Measurements from ENCODE around the gene GALNT9.
"Not testable (repeated sequence)": the region's sequence is repeated elsewhere in the genome, so short reads cannot be mapped to it uniquely, and the experiment has no call there.

GALNT9 gene

DNA sequence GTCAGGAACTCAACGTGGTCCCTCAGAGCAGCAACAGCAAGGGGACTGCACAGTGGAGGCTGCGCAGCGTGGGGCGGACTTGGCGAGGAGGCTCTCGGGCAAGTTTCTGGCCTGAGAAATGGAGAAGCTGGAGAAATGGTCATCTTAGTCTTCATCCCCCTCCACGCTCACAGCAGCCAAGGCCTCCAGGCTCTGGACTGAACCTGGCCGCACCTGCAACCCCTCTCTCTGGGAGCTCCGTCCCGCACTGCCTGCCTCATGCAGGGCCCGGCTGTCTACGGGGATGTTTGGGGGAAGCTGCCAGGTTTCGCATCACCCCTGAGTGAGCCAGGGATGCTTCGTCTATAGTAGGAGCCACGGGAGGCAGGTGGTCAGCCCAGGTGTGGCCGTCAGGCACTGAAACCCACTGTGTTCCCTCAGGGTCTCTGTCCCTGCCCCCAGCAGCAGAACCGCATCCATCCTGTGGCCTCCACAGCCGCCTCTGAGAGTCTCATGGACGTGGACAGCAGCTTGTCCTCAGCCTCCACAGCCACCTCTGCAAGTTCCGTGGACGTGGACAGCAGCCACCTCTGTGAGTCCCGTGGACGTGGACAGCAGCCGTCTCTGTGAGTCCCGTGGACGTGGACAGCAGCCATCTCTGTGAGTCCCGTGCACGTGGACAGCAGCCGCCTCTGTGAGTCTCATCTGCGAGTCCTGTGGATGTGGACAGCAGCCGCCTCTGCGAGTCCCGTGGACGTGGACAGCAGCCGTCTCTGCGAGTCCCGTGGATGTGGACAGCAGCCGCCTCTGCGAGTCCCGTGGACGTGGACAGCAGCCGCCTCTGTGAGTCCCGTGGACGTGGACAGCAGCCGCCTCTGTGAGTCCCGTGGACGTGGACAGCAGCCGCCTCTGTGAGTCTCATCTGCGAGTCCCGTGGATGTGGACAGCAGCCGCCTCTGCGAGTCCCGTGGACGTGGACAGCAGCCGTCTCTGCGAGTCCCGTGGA lies 29.1 kb upstream of the GALNT9 start:
- not testable (repeated sequence) for DNase-seq

DNA sequence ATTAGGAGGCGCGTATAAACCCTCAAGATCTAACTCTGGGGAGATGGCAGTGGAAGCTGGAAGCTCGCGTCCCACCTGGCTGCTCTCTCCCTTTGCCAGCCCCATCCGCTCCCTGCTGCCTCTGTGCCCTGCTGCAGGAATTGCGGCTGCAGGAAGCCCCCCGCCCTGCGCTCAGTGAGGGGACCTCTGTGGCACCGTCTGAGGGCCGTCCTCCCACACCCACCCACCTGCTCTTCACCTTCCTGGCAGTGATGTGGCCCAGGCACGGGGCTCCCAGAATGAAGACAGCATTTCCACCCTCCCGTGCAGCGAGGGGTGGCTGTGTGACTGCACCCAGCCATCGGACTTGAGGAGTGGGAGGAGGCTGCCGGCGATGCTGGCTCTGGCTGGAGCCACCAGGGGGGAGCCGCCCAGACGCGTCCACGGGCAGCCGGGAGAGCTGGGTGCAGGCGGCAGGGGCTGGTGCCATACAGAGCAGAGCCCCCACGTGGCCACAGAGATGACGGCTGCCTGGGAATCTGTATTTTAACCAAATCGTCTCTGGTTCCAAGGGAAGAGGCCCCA lies 28.3 kb upstream of the GALNT9 start:
- no peak for DNase-seq

DNA sequence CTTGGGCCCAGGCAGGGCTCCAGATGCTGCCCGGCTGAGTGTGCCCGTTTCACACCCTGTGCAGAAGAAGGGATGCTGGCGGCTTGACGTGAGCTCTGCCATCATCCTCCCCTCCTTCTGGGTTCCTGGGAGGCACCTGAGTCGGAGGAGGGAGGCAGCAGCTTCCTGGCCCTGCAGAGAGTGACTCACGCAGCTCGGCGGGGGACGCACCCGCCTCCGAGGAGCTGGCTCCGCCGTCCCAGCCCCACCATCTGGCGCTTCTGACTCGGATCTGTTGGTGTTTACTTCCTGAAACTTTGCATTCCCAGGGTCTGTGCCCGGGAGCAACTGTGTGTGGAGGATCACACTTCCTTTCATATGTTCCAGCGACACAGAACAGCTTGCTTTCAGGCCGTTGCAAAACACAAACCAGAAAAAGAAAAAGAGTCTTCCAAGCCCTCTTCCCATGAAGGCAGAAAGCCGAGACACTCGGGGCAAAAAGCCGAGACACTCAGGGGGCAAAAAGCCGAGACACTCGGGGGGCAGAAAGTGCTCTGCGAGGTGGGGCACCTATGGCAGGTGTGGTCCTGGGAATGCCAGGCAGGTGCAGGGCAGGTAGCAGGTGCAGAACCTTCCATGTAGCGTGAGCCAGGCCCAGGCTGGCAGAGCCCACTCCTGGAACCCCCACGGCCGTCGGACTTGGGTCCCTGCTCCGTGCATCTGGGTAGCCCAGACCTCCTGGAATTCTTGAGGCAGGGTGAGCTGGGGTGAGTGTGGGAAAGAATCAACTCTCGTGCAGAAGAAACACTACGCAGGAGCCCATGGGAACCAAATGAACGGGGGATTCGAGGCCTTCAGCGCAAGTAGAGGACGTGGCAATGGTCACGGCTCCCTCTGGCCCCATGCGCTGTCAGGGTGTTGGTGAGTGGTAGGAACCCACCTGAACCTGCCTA lies 27.6 kb upstream of the GALNT9 start:
- DNase-seq: no peak

DNA sequence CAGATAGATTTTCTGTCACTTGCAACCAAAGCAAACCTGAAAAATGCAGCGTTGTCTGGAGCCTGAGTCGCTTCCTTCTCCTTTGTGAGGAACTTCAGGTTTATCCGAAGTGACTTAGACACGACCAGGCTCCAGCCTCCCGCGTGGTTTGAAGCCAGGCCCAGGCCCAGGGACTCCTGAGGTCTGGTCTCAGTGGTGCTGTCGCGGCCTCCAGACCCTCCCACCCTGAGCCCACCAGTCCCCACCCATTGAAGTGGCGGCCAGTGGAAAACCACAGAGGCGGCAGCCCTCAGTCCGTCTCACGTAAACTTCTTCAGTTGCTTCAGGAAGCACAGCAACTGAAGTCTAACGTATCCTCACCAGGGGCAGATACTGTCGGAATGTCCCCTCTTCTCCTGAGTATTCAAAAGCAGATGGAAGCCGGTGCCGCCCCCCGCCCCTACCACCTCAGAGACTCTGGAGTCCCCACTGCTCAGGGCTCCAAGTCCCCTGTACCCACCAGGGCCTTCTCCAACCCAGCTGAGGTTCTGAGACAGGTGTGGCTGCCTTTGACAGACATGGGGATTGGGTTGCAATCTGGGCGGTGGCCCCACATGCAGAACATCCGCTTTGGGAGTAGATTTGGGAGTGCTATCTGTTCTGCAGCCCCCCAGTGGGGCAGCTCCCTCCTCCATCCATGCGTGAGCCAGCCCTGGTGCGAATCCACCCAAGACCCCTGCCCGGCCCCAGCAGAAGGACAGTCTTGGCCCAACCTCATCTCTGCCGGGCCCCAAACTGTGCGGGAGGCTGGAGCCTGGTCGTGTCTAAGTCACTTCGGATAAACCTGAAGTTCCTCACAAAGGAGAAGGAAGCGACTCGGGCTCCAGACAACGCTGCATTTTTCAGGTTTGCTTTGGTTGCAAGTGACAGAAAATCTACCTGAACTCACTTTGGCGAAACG lies 26.6 kb upstream of the GALNT9 start:
- DNase-seq: no peak

DNA sequence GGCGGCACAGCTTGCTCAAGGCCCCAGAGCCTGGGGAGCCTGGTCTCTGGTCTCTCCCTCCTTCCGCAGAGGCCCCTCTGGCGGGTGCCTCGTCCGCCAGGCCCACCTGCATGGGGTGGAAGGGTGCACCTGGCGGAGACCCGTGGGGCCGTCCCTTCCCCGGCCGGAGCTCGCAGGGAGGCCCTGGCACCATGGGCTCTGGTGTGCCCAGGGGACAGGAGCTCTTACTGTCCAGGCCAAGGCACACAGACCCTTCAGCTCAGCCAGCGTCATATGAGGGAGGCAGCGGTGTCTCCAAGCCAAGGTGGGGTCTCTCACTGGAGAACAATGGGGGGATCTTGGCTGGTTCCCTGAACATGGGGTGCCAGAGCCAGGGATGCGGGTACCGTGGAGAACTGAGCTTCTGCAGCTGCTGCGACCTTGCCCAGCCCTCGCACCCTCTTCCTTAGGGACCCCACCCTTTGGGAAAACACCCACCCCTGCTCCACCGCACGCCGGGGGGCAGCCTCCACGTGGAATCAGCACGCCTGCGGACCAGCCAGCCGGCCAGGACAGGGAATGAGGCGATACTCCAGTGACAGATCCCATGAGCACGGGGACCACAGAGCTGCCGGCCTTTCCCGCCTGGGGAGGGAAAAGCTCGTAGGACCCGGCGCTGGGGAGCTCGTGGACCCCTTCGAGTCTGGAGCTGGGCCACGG lies 25.7 kb upstream of the GALNT9 start:
- no peak for DNase-seq

DNA sequence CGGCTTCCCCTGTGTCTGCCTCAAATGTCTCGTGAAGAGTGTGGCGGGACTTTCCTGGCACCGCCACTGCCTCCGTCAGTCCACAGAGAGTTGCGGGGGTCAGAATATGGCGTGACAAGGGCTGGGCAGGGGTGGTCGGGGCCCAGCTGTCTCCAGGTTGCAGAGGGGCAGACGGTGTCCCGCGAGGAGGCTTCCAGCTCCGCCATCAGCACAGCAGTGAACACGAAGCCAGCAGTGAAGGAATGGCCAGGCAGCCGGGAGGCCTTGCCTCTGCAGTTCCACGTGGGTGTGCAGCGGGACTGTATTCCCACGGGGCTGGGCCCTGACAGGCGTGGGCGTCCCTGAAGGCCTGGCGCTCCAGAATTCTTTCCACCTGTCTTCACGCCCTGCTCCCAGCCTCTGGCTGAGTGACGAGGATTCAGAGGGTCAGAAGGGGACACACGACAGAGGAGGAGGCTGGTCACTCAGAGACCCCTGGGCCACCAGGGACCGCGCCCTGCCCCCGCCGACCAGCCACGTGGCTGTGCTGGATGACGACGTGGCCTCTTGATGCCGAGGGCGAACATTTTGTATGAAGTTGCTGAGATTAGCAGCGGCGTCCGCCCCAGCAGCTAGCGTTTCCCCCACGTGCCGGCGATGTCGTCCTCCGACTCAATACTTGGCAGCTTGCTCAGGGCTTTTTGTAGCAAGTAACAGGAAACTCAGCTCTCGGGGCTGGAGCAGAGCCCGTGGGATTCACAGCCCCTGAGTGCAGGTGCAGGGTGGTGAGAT lies 25.0 kb upstream of the GALNT9 start:
- no peak for DNase-seq

DNA sequence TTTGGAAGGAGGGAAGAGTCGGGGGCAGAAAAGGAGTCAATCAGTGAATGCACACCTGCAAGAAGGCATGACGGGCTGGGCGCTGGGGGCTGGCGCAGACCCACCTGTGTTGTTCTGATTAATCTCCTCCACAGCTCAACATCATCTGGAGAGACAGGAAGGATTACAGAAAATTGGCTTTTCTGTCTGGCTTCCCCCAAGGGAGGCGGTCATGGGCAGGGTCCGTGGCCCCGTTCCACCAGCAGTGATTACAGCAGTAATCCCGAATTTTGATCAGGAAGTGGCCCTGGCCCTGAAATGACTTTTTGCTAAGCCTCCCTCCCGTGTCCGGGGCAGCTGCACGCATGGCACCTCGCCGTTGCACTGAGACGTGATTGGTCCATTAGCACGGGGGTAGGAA lies 24.4 kb upstream of the GALNT9 start:
- DNase-seq: no peak

DNA sequence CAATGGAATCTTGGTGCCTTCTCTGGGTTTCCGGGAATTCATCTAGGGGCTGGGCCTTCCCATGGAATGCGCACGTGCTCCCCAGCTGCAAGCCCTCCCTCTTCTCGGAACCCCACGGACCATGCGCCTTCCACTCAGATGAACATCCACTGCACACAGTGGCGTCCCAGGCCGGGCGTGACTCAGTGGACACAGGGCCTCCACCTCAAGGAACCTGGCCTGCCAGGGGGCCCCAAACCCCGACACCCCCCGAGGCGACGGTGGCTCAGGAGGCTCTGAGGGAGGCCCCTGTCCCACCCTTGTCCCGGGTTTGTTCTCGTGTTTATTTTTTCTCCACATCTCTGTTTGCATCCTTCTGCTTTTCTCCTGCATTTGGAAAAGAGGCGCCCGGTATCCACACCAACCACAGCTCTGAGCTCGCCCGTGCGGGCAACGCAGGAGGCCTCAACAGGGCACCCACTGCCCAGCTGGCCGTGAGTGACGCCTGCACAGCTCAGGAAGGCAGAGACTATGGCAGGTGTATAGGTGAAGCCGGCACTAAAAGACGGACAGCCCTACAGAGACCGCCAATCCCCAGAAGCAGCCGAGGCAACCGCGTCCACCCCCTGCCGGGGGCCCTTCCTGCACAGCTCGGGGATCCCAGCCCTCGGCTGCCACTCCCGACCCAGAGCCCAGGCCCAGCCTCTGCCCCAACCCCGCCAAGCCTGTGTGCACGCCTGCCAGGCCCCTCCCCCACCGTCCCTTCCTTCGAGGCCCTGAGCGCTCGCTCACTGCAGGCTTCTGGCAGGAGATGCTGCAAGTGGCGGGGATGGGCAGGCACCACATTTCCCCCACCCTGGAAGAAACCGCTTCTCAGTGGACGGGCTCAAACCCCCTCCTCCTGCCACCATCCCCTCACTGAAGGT lies 23.8 kb upstream of the GALNT9 start:
- no peak for DNase-seq

DNA sequence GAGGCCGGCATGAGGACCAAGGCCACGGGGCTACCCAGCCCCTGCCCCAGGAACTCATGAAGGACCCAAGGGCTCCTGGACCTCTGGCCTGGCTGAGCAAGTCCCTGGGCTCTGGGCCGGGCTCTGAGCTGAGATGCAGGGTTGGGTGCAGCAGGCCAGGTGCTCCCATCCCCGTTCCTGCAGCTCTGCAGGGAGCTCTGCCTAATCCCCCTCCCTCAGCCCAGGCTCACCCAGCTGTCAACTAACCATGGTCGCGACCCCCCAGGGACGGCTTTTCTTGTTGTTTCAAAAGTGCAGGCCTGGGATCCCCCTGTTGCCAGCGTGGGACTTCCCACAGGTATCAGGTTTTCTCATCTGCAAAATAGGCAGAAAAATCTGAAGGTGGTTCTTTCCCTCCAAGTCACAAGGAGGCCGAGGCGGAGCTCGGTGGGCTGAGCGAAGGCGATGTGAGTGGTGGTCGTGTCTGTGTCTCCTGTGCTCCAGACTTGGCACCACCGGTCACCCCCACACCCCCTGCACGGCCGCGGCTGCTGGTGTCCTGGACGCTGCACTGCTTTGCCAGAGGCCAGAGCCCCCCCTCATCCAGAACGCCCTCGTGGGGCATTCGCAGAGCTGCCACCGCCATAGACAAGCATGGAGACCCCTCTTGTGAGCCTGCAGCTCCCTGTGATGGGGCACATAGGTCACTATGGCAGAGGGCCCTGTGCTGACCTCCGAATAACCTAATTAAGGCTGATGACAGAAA lies 22.5 kb upstream of the GALNT9 start:
- no peak for DNase-seq

DNA sequence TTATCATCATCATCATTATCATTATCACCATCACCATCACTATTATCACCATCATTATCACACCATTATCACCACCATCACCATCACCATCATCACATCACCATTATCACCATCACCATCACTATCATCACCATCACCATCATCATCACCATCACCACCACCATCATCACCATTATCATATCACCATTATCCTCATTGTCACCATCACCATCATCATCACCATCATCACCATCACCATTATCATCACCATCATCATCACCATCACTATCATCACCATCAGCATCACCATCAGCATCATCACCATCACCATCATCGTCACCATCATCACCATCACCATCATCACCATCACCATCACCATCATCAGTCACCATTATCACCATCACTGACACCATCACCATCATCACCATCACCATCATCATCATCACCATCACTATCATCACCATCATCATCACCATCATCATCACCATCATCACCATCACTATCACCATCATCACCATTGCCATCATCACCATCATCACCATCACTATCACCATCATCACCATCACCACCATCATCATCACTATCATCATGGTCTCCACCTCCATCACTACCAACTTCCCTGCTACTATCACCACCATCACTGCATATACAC lies 20.2 kb upstream of the GALNT9 start:
- no peak for DNase-seq

DNA sequence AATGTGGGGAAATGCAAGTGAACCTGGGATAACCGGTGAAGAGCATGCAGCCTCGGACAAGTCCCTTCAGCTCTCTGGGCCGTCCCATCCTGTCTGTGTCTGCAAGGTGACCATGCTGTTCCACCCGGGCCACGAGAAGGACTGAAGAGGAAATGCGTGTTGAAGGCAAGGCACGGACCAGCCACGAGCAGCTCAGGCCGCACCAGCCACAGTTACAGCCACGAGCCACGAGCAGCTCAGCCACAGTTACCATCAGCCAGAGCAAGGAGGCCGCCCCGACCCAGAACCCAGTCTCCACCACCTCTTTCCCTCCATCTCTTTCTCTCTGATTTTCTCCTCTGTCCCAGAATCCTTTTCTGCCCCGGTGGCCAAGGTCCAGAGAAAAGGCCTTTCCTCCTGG lies 18.8 kb upstream of the GALNT9 start:
- DNase-seq: no peak

DNA sequence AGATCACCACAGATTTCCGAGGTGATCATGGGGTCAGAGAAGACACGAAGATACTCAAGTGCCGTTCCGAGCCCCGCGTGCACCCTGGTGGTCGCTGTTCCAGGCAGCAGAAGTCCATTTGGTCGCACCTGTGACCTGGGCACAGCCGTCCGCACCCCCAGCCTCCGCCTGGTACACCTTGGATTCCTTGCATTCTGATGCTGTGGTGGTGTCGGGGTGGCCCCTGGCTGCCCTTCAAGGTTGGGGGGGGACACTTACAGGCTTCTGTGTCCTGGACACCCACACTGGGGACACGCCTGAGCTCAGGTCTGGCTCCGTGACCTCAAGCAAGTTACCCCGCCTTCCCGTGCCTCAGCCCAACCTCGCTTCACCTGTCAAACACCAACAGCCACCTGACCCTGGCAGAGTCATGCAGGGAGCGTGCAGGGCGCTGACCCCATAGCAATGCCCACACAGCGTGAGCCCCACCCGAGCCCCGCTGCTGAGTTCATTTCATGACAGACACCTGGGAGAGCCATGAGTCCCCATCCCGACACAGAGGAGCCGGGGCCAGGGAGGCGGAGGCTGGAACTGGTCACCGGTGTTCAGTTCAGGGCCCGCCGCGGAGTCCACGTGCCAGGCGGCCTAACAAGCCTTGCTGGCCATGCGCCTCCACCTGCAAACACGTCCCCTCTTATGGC lies 17.9 kb upstream of the GALNT9 start:
- DNase-seq: no peak

DNA sequence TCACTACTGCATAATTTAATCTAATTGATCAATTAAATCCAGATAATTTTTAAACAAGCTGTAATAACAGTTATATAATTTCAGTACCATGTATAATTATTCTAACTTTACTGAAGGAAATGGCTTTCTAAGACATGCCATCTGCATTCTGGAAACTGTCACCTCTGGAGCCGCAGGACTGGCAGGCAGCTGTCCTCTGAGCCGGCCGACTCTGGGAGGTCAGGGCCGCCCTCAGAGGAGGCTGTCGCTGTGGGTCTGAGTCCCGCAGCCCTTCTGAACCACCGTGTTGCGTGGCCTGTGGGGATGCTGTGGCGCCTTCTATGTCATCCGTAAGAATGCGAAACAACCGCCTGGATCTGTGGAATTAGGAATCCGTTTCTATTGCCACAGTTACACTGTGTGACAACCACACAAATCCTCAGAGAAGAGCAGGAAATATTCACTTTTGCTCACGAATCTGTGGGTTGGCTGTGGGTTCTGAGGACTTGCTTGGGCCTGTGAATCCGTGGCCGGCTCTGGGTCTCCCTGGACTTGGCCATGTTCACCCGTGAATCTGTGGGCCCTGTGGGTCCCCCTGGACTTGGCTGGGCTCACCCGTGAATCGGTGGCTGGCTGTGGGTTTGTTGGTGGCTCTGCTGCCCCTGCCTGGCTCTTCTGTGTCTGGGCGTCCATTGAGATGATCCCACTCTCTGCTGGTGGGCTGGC lies 17.2 kb upstream of the GALNT9 start:
- DNase-seq: no peak

DNA sequence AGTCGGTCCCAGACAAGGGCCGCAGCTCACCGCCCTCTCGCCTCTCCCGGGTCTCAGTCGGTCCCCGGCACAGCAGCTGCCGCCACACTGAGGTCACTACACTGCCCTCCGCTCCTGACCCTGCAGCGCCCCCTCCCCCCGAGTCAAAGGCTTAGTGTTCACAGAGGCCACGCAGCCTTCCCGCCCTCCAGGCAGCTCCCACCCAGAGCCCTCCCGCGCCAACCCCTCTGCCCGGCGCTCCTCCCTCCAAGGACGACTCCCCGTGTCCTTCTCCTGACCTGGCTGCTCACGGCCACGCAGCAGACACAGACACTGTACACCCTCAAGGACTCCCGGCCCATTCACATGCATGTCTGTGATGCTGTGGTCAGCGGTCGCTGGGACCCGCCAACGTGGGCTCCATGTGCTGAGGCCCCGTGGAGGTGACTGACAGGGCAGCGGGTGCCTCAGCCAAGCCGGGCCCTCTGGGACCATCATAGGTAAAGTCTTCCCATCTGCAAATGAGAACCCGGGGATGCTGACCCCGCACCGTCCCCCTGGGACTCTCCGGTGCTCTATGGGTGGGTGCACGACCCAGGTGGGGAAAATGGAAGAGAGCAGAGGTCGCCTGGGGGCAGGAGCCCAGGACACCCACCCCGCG lies 16.3 kb upstream of the GALNT9 start:
- DNase-seq: no peak

DNA sequence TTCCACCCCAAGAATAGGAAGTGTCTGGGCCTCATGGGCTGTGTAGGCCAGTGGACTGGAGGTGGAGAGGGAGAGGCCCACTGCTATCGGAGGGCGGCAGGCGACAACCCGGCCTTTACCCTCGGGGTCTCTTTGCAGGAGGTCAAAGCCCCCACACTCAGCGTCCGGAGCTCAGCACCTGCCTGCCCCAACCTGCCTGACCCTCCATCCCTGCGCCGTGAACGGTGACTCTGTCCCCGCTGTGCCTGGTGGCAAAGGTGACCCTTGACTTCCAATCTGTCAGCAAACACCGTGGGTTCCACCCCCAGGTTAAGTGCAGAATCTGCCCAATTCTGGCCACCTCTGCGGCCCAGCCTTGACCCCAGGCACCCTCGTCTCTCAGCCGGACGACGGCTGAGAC lies 15.7 kb upstream of the GALNT9 start:
- no peak for DNase-seq

DNA sequence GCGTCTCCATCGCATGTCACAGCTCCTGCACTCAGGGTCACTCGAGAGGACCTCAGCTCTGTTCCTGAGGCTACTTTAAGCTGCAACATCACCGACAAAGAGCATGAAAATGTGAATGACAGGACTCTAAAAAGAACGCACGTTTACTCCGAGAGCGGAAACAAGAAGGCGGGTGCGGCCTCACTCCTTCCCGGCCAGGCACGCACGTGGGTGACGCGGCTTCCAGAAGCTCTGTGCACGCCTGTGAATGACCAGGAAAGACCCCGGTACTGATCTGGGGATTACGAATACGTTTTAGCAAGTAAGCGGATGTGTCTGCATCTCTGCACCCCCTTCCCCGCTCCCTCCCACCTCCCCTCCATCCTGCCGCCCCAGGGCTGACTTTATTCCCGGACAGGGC lies 15.2 kb upstream of the GALNT9 start:
- no peak for DNase-seq

DNA sequence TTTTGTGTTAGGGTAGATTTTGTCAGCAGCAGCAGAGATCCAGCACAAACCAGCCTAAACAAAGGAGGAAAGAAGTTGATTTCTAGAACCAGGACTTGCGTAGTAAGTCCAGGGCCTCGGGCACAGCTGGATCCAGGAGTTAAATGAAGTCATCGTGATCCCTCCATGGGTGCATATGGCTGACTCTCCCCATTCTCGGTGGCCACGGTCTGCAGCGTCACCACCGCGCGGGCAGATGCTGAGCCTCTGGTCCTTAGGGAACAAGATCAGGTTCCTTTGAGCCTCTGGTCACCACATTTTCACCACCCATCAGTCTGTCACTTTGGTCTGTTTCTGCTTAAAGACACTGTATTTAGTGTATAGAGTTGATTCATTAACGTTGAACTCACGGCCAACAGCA lies 14.8 kb upstream of the GALNT9 start:
- DNase-seq: no peak

All from OCI-M1 (cell line).